Activated naive CD8-positive, alpha-beta T cell treated with anti-CD3 and anti-CD28 coated beads, Interleukin-2, amount 10 ng/mL, durations not matched to agents 7 days and 5 days (primary cell): Measurements from ENCODE around the gene ELOB. TPM values are rescaled to one million over a fixed set of nuclear protein-coding genes. Genes with fewer than 3 reads are reported as not detected.

Experiments
- ATAC-seq: fragments of 150-1000 bp; cut with Tn5 transposase; one replicate; pipeline ENCODE4 v1.10.0; 2021; ENCODE audit warnings: low read depth, moderate library complexity
- POLR2A ChIA-PET: fragments of 350-600 bp; sonication (Branson Sonifier 250); formaldehyde crosslinking; loops from one replicate; lab custom pipeline; 2021; ENCODE audit warnings: antibody characterized with exemption; lab: Charles Lee
- DNase-seq: peaks from one replicate; pipeline ENCODE4 v3.0.0; 2021
- H3K27ac Mint-ChIP-seq: one replicate; pipeline ENCODE4 v1.8.0; 2022; ENCODE audit warnings: mild to moderate bottlenecking, mixed read lengths
- H3K27me3 Mint-ChIP-seq: one replicate; pipeline ENCODE4 v1.8.0; 2022; ENCODE audit warnings: mild to moderate bottlenecking, moderate library complexity, mixed read lengths
- H3K36me3 Mint-ChIP-seq: one replicate; pipeline ENCODE4 v1.8.0; 2021; ENCODE audit warnings: mild to moderate bottlenecking, mixed read lengths
- H3K4me1 Mint-ChIP-seq: one replicate; pipeline ENCODE4 v1.8.0; 2021; ENCODE audit warnings: mixed read lengths
- H3K4me3 Mint-ChIP-seq: one replicate; pipeline ENCODE4 v1.8.0; 2022; ENCODE audit warnings: mild to moderate bottlenecking, moderate library complexity, mixed read lengths
- H3K9me3 Mint-ChIP-seq: one replicate; pipeline ENCODE4 v1.8.0; 2021; ENCODE audit warnings: mixed read lengths
- total RNA-seq, 2 experiments: library from RNA; stranded (reverse); gene quantifications; one replicate each; pipeline ENCODE4 v1.2.3, GENCODE V29; 2021

Gene ELOB
- total RNA-seq, 2 experiments from 2014 or later = 205 to 210 TPM

GRCh38 chr16:2774161-2774891, 2.8 kb downstream of the ELOB start:
- DNase-seq (no peak), ATAC-seq (no peak)
- H3K27me3 Mint-ChIP-seq = no peaks in the 10 kb centered on the region
- POLR2A ChIA-PET = interaction anchor here (6.1 kb wide), 1 partner anchor 21 kb away, joined by 52 read pairs; the partner anchor contains the start of gene SRRM2
- no peak overlapping the region for H3K27ac Mint-ChIP-seq
- H3K4me3 Mint-ChIP-seq = no peak overlapping the region
- H3K36me3 Mint-ChIP-seq = peaks cover 13% of the 10 kb centered on the region
- peaks cover 16% of the 10 kb centered on the region for H3K4me1 Mint-ChIP-seq
- no peaks in the 10 kb centered on the region for H3K9me3 Mint-ChIP-seq

GRCh38 chr16:2773188-2773968, 3.7 kb downstream of the ELOB start:
- DNase-seq = no peak
- Mint-ChIP-seq H3K27me3 (no peaks in the 10 kb centered on the region), H3K27ac (no peak overlapping the region), H3K4me3 (no peak overlapping the region), H3K36me3 (peaks cover 17% of the 10 kb centered on the region), H3K9me3 (no peaks in the 10 kb centered on the region), H3K4me1 (peaks cover 10% of the 10 kb centered on the region)
- no peak for ATAC-seq
- POLR2A ChIA-PET = interaction anchor here (6.1 kb wide), 1 partner anchor 21 kb away, joined by 52 read pairs; the partner anchor contains the start of gene SRRM2

DNA sequence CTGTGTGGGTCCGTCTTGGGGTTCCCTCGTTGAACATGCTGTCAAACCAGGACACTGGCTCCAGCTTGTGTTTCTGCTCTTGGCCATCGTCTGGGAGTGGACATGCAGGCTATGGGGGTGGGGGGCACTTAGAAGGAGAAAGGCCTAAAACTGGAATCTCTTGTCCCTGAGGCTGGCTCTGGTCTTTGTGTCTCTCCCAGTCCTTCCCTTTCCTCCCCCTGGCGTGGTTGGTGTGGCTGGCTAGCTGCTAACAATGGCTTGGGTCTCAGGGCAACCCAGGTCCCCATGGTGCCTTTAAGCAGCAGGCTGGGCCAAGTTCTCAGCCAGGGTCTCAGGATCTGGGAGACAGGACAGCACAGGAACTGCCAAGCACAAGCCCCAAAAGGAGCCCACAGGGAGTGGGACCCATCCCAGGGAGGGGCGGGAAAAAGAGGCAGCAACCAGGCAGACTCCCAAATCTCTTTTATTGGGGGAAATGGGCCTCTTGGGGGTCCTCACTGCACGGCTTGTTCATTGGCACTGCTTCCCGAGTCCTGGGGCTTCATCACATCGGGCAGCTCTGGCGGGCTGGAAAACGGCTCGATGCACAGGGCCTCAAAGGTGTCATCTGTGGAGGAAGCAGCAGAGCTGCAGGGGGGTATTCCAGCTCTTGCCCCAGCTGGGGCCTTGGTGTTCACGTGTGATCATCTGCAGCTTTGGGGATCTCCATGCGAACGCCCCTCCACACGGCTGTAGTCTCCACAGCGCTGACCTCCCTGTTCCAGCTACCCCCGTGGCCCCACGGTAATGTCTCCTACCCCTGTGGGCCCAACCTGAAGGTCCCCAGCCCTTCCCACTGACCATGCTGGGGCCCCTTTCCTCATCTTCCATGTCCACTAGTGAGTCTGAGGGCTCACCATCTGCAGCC, 5.3 kb downstream of the ELOB start:
- POLR2A ChIA-PET = interaction anchor here (0.6 kb wide), 1 partner anchor 929 kb away, joined by 4 read pairs; no protein-coding TSS in a partner anchor
- Mint-ChIP-seq H3K4me3 (no peak overlapping the region), H3K27ac (no peak overlapping the region), H3K9me3 (no peaks in the 10 kb centered on the region), H3K27me3 (no peaks in the 10 kb centered on the region), H3K36me3 (peaks cover 23% of the 10 kb centered on the region), H3K4me1 (peaks cover 6% of the 10 kb centered on the region)
- ATAC-seq (no peak), DNase-seq (no peak)

DNA sequence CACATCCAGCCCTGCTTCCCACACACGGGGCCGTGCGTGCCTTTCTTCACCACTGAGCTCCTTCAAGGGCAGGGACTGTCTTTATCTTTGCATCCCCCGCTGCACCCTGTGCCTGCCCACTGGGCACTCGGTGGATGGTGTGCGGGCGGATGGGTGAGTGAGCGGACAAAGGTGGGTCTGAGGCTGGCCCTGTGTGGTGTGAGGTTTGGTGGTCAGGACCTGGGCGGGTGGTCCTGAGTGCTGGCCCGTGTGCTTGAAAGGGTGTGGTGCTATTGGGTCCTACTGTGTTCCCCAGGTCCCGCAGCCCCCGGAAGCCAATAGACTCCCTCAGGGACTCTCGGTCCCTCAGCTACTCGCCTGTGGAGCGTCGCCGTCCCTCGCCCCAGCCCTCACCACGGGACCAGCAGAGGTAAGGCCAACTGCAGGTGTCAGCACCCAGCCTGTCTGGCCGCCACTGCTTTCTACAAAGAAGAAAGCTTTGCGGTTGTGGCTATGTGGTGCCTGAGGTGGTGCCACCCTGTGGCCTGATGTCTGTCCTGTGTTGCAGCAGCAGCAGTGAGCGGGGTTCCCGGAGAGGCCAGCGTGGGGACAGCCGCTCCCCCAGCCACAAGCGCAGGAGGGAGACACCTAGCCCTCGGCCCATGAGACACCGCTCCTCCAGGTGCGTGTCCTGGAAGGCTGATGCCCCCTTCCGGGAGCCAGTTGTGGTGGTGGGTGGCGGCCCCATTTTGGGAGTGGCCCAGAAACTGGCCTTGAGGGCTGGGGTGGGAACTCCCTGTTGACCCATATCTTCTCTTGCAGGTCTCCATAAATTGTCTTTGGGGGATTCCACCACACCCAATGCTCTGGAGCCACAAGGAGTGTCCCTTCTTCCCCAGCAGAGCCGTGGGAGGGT, 6.8 kb downstream of the ELOB start:
- Mint-ChIP-seq H3K27ac (no peak overlapping the region), H3K4me3 (no peak overlapping the region), H3K9me3 (no peaks in the 10 kb centered on the region), H3K27me3 (no peaks in the 10 kb centered on the region), H3K36me3 (peaks cover 27% of the 10 kb centered on the region), H3K4me1 (no peaks in the 10 kb centered on the region)
- POLR2A ChIA-PET = no interaction called here
- ATAC-seq (no peak), DNase-seq (no peak)

- peaks cover 27% of the 10 kb centered on the region for H3K36me3 Mint-ChIP-seq
- no peak for DNase-seq
- H3K4me1 Mint-ChIP-seq = no peaks in the 10 kb centered on the region
- ATAC-seq = no peak
- H3K27me3 Mint-ChIP-seq = no peaks in the 10 kb centered on the region
- no peaks in the 10 kb centered on the region for H3K9me3 Mint-ChIP-seq
- POLR2A ChIA-PET = no interaction called here
- H3K4me3 Mint-ChIP-seq = no peak overlapping the region
- H3K27ac Mint-ChIP-seq = no peak overlapping the region
Observed at GRCh38 chr16:2769675-2770056, 7.4 kb downstream of the ELOB start.

- H3K4me1 Mint-ChIP-seq = no peaks in the 10 kb centered on the region
- H3K27ac Mint-ChIP-seq = no peak overlapping the region
- POLR2A ChIA-PET = interaction anchor here (1.0 kb wide), 1 partner anchor 16 kb away, joined by 3 read pairs; no protein-coding TSS in a partner anchor
- no peaks in the 10 kb centered on the region for H3K27me3 Mint-ChIP-seq
- no peak overlapping the region for H3K4me3 Mint-ChIP-seq
- peaks cover 27% of the 10 kb centered on the region for H3K36me3 Mint-ChIP-seq
- no peaks in the 10 kb centered on the region for H3K9me3 Mint-ChIP-seq
- DNase-seq = no peak
- no peak for ATAC-seq
Observed at GRCh38 chr16:2769100-2769529, 8.0 kb downstream of the ELOB start.

DNA sequence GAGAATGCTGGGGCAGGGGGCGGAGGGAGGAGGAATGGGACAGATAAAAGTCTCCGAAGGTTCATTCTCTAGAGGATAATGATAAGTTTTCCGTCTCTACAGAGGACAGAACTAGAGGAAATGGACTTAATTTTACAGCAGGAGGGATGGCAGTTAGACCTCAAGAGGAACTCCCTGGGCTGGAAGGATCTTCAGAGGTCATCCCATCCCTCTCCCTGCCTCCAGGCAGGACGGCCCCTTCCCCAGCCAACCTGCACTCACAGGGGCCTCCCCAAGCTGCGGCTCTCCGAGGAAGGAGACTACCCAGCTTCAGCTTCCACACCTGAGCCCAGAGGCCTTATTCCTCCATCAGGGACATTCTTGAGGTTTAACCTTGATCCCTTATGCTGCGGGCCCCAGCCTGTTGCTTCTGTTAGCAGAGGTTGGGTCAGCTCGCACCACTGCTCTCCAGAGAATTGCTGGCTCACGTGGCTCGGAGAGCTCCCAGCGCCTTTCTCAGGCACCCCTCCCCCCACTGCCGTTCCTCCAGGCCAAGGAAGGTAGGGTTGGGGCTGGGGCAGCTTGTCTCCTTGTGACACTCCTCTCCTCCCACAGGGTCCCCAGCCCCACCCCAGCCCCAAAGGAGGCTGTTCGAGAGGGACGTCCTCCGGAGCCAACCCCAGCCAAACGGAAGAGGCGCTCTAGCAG, 8.5 kb downstream of the ELOB start:
- no peak for DNase-seq
- H3K4me1 Mint-ChIP-seq = no peaks in the 10 kb centered on the region
- no peaks in the 10 kb centered on the region for H3K9me3 Mint-ChIP-seq
- H3K27me3 Mint-ChIP-seq = no peaks in the 10 kb centered on the region
- ATAC-seq = no peak
- POLR2A ChIA-PET = interaction anchor here (0.5 to 1.0 kb wide), 2 partner anchors 14 to 15 kb away, joined by 3 to 6 read pairs; no protein-coding TSS in a partner anchor
- H3K4me3 Mint-ChIP-seq = no peak overlapping the region
- H3K27ac Mint-ChIP-seq = no peak overlapping the region
- peaks cover 32% of the 10 kb centered on the region for H3K36me3 Mint-ChIP-seq

DNA sequence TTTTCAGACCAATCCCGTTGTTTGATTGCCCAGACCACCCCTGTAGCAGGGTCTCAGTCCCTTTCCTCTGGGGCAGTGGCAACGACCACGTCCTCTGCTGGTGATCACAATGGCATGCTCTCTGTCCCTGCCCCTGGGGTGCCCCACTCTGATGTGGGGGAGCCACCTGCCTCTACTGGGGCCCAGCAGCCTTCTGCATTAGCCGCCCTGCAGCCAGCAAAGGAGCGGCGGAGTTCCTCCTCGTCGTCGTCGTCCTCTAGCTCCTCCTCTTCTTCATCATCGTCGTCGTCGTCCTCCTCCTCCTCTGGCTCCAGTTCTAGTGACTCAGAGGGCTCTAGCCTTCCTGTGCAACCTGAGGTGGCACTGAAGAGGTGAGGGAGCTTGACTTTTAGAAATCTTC, 9.2 kb downstream of the ELOB start:
- POLR2A ChIA-PET = interaction anchor here (0.6 to 2.0 kb wide), 2 partner anchors 14 to 28 kb away, joined by 3 to 5 read pairs; no protein-coding TSS in a partner anchor
- no peaks in the 10 kb centered on the region for H3K9me3 Mint-ChIP-seq
- no peak overlapping the region for H3K4me3 Mint-ChIP-seq
- H3K27ac Mint-ChIP-seq = no peak overlapping the region
- no peaks in the 10 kb centered on the region for H3K27me3 Mint-ChIP-seq
- DNase-seq (no peak), ATAC-seq (no peak)
- peaks cover 38% of the 10 kb centered on the region for H3K36me3 Mint-ChIP-seq
- no peaks in the 10 kb centered on the region for H3K4me1 Mint-ChIP-seq

DNA sequence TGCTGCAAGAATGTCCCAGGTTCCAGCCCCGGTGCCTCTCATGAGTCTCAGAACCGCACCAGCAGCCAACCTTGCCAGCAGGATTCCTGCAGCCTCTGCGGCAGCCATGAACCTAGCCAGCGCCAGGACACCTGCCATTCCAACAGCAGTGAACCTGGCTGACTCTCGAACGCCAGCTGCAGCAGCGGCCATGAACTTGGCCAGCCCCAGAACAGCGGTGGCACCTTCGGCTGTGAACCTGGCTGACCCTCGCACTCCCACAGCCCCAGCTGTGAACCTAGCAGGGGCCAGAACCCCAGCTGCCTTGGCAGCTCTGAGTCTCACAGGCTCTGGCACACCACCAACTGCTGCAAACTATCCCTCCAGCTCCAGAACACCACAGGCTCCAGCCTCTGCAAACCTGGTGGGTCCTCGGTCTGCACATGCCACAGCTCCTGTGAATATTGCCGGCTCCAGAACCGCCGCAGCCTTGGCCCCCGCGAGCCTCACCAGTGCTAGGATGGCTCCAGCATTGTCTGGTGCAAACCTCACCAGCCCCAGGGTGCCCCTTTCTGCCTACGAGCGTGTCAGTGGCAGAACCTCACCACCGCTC, 9.8 kb downstream of the ELOB start:
- no peaks in the 10 kb centered on the region for H3K4me1 Mint-ChIP-seq
- no peaks in the 10 kb centered on the region for H3K9me3 Mint-ChIP-seq
- DNase-seq = no peak
- peak overlapping the region; percentile 36 for H3K27ac Mint-ChIP-seq
- H3K27me3 Mint-ChIP-seq = no peaks in the 10 kb centered on the region
- no peak for ATAC-seq
- POLR2A ChIA-PET = interaction anchor here (0.6 to 2.0 kb wide), 2 partner anchors 13 to 27 kb away, joined by 3 to 5 read pairs; no protein-coding TSS in a partner anchor
- no peak overlapping the region for H3K4me3 Mint-ChIP-seq
- H3K36me3 Mint-ChIP-seq = peaks cover 44% of the 10 kb centered on the region

DNA sequence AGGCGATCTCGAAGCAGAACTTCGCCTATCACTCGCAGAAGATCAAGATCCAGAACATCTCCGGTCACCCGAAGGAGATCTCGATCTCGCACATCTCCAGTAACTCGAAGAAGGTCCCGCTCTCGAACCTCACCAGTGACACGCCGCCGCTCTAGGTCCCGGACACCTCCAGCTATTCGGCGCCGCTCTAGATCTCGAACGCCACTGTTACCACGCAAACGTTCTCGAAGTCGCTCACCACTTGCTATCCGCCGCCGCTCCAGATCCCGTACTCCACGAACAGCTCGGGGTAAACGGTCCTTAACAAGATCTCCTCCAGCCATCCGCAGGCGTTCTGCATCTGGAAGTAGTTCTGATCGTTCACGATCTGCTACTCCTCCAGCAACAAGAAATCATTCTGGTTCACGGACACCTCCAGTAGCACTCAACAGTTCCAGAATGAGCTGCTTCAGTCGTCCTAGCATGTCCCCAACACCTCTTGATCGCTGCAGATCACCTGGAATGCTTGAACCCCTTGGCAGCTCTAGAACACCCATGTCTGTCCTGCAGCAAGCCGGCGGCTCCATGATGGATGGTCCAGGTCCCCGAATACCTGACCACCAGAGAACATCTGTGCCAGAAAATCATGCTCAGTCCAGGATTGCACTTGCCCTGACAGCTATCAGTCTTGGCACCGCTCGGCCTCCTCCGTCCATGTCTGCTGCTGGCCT, 10.5 kb downstream of the ELOB start:
- DNase-seq = no peak
- H3K27me3 Mint-ChIP-seq = no peaks in the 10 kb centered on the region
- POLR2A ChIA-PET = interaction anchor here (2.0 kb wide), 1 partner anchor 13 kb away, joined by 5 read pairs; no protein-coding TSS in a partner anchor
- H3K27ac Mint-ChIP-seq = peak overlapping the region; percentile 36
- no peaks in the 10 kb centered on the region for H3K9me3 Mint-ChIP-seq
- ATAC-seq = no peak
- H3K4me3 Mint-ChIP-seq = no peak overlapping the region
- peaks cover 47% of the 10 kb centered on the region for H3K36me3 Mint-ChIP-seq
- no peaks in the 10 kb centered on the region for H3K4me1 Mint-ChIP-seq
